Measurements from ENCODE around the gene TRAPPC2L.

TRAPPC2L gene

GRCh38 chr16:88894681-88895300 lies 37.9 kb downstream of the TRAPPC2L start:
- H3K36me3 ChIP-seq: no peaks in the 10 kb centered on the region
- H3K27me3 ChIP-seq: peaks cover 45% of the 10 kb centered on the region
- H3K4me1 ChIP-seq: no peaks in the 10 kb centered on the region
- H3K4me3 ChIP-seq (ENCODE audit: low read depth, low read length): no peak overlapping the region
- DNase-seq: no peak
- H3K9me3 ChIP-seq: no peaks in the 10 kb centered on the region; the same call in 1 of the 2 replicates
- TF ChIP-seq CTCF (IDR thresholded peaks at IDR 0.05; ENCODE audit: low read depth, low read length): no peak

GRCh38 chr16:88895335-88895734 lies 38.4 kb downstream of the TRAPPC2L start:
- no peak for DNase-seq
- H3K36me3 ChIP-seq: no peaks in the 10 kb centered on the region
- H3K9me3 ChIP-seq: no peaks in the 10 kb centered on the region; the same call in 1 of the 2 replicates
- no peak overlapping the region for H3K4me3 ChIP-seq (ENCODE audit: low read depth, low read length)
- no peak for TF ChIP-seq CTCF (IDR thresholded peaks at IDR 0.05; ENCODE audit: low read depth, low read length)
- no peaks in the 10 kb centered on the region for H3K4me1 ChIP-seq
- peaks cover 49% of the 10 kb centered on the region for H3K27me3 ChIP-seq

GRCh38 chr16:88896238-88897070 lies 39.5 kb downstream of the TRAPPC2L start:
- Histone ChIP-seq H3K36me3 (no peaks in the 10 kb centered on the region), H3K9me3 (no peaks in the 10 kb centered on the region), H3K27me3 (peaks cover 45% of the 10 kb centered on the region), H3K4me1 (no peaks in the 10 kb centered on the region), H3K4me3 (ENCODE audit: low read depth, low read length) (no peak overlapping the region)
- DNase-seq: no peak
- TF ChIP-seq CTCF (IDR thresholded peaks at IDR 0.05; ENCODE audit: low read depth, low read length): no peak

- Histone ChIP-seq H3K27me3 (peaks cover 33% of the 10 kb centered on the region), H3K36me3 (no peaks in the 10 kb centered on the region), H3K9me3 (no peaks in the 10 kb centered on the region), H3K4me1 (no peaks in the 10 kb centered on the region), H3K4me3 (ENCODE audit: low read depth, low read length) (no peak overlapping the region)
- DNase-seq: no peak
- no peak for TF ChIP-seq CTCF (IDR thresholded peaks at IDR 0.05; ENCODE audit: low read depth, low read length)
These were observed 40.9 kb downstream of the TRAPPC2L start for GRCh38 chr16:88897696-88898425.

GRCh38 chr16:88899901-88900661 lies 43.2 kb downstream of the TRAPPC2L start:
- Histone ChIP-seq H3K9me3 (no peaks in the 10 kb centered on the region), H3K4me1 (no peaks in the 10 kb centered on the region), H3K36me3 (no peaks in the 10 kb centered on the region), H3K27me3 (peaks cover 32% of the 10 kb centered on the region), H3K4me3 (ENCODE audit: low read depth, low read length) (no peak overlapping the region)
- DNase-seq: no peak
- no peak for TF ChIP-seq CTCF (IDR thresholded peaks at IDR 0.05; ENCODE audit: low read depth, low read length)
